ENCODE results near the gene GALNT18. TPM values are rescaled to one million over a fixed set of nuclear protein-coding genes. Genes with fewer than 3 reads are reported as not detected.

GALNT18 gene
- total RNA-seq, 1 experiment from 2014 or later, result 25.3 TPM

GRCh38 chr11:11313902-11314692 is 307.7 kb downstream of the GALNT18 start:
- H3K27me3 ChIP-seq, result no peaks in the 10 kb centered on the region
- H3K4me3 ChIP-seq, result no peak overlapping the region
- no peaks in the 10 kb centered on the region for H3K9me3 ChIP-seq
- H3K36me3 ChIP-seq, result no peaks in the 10 kb centered on the region
- DNase-seq, result no peak

GRCh38 chr11:11313426-11313825 is 308.4 kb downstream of the GALNT18 start:
- DNase-seq, result peak; percentile 88
- Histone ChIP-seq H3K36me3 (no peaks in the 10 kb centered on the region), H3K27me3 (no peaks in the 10 kb centered on the region), H3K9me3 (no peaks in the 10 kb centered on the region), H3K4me3 (no peak overlapping the region)

- Histone ChIP-seq H3K36me3 (no peaks in the 10 kb centered on the region), H3K9me3 (no peaks in the 10 kb centered on the region)
- DNase-seq, result no peak
Observed at GRCh38 chr11:11312738-11313137, 309.1 kb downstream of the GALNT18 start.

GRCh38 chr11:11311169-11311568 is 310.6 kb downstream of the GALNT18 start:
- H3K4me3 ChIP-seq, result no peak overlapping the region
- no peaks in the 10 kb centered on the region for H3K27me3 ChIP-seq
- DNase-seq, result no peak
- no peaks in the 10 kb centered on the region for H3K9me3 ChIP-seq
- no peaks in the 10 kb centered on the region for H3K36me3 ChIP-seq

More at GRCh38 chr11:11312738-11313137, 309.1 kb downstream of the GALNT18 start:
- Histone ChIP-seq H3K27me3 (no peaks in the 10 kb centered on the region), H3K4me3 (no peak overlapping the region)

GRCh38 chr11:11309906-11310305 is 311.9 kb downstream of the GALNT18 start:
- Histone ChIP-seq H3K27me3 (no peaks in the 10 kb centered on the region), H3K36me3 (no peaks in the 10 kb centered on the region), H3K9me3 (no peaks in the 10 kb centered on the region), H3K4me3 (no peak overlapping the region)
- no peak for DNase-seq

DNA sequence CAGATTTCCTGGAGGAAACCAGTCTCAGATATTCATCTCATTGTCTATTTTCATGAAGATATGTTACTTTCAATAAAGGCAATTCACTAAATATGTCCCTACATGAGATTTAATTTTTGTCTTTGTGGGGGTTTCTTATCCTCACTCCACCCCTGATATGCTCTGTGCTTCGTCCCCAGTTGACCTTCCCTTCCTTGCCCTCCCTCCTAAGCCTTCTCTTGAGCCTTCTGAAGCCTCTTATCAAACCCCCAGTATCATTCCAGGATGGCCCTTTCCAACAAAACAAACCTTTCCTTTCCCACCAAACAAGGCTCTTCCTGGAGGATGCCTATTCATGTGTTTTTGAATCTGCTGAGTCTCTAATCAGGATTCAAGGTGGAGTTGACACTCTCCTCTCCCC is 313.6 kb downstream of the GALNT18 start:
- Histone ChIP-seq H3K9me3 (no peaks in the 10 kb centered on the region), H3K36me3 (no peaks in the 10 kb centered on the region), H3K27me3 (no peaks in the 10 kb centered on the region), H3K4me3 (no peak overlapping the region)
- no peak for DNase-seq

DNA sequence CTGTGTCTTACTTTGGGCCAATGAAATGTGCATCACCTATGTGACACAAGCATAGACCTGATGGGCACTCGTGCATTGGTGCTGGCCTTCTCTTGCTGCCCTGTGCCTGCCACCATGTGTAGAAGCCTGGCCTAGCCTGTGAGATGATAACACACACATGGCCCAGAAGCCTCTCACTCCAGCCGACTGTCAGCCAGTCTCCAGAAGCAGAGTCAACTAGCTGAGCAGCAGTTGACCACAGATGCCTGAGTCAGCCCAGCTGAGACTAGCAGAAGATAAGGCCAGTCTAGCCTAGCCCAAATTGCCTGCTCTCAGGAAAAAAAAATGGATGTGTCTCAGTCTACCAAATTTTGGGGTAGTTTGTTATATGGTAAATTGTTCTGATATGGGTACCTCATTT is 314.9 kb downstream of the GALNT18 start:
- Histone ChIP-seq H3K4me3 (no peak overlapping the region), H3K9me3 (no peaks in the 10 kb centered on the region), H3K27me3 (no peaks in the 10 kb centered on the region), H3K36me3 (no peaks in the 10 kb centered on the region)
- no peak for DNase-seq

GRCh38 chr11:11304550-11304949 is 317.3 kb downstream of the GALNT18 start:
- no peak for DNase-seq
- no peaks in the 10 kb centered on the region for H3K36me3 ChIP-seq
- no peaks in the 10 kb centered on the region for H3K27me3 ChIP-seq
- no peaks in the 10 kb centered on the region for H3K9me3 ChIP-seq
- no peak overlapping the region for H3K4me3 ChIP-seq

GRCh38 chr11:11302565-11302964 is 319.2 kb downstream of the GALNT18 start:
- H3K9me3 ChIP-seq, result no peaks in the 10 kb centered on the region
- no peak for DNase-seq
- no peak overlapping the region for H3K4me3 ChIP-seq
- H3K36me3 ChIP-seq, result no peaks in the 10 kb centered on the region
- no peaks in the 10 kb centered on the region for H3K27me3 ChIP-seq

- Histone ChIP-seq H3K4me3 (no peak overlapping the region), H3K9me3 (no peaks in the 10 kb centered on the region), H3K36me3 (no peaks in the 10 kb centered on the region), H3K27me3 (no peaks in the 10 kb centered on the region)
- no peak for DNase-seq
Observed at GRCh38 chr11:11301212-11301611, 320.6 kb downstream of the GALNT18 start.

DNA sequence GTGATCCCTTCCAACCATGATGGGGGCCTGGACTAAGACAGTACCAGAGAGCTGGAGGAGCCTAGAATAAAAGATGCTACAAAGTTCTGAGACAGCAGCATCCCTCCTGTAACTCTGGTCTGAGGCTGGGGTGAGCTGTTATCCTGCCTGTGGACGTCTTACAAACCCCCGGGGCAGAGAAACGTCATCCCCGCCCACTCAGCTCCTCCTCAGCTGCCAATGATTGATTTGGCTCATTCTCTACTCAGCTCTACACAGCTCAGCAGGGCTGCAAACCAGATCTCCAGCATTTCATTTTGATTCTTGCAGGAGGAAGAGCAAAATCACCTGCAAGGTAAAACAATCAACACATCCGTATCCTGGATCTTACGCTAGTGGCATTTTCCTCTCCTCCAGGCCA is 324.2 kb downstream of the GALNT18 start:
- peak; percentile 42 for DNase-seq
- Histone ChIP-seq H3K4me3 (no peak overlapping the region), H3K9me3 (no peaks in the 10 kb centered on the region), H3K36me3 (no peaks in the 10 kb centered on the region), H3K27me3 (no peaks in the 10 kb centered on the region)

GRCh38 chr11:11296434-11296833 is 325.4 kb downstream of the GALNT18 start:
- Histone ChIP-seq H3K9me3 (no peaks in the 10 kb centered on the region), H3K27me3 (no peaks in the 10 kb centered on the region), H3K36me3 (no peaks in the 10 kb centered on the region), H3K4me3 (no peak overlapping the region)
- DNase-seq, result no peak

DNA sequence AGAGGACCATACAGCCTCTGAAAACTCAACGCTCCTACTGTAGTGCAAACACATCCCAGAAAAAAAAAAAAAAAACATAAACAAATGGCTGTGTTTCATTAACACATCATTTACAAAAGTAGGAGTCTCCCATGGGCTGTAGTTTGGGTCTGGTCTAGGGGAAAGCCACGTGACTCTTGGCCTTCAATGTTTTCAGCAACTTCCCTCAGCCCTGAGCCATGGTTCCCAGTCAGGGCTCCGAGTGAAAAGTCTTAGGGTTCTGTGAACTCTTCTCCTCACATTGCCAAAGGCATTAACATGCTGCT is 327.3 kb downstream of the GALNT18 start:
- no peaks in the 10 kb centered on the region for H3K27me3 ChIP-seq
- H3K4me3 ChIP-seq, result no peak overlapping the region
- no peaks in the 10 kb centered on the region for H3K9me3 ChIP-seq
- DNase-seq, result no peak
- H3K36me3 ChIP-seq, result no peaks in the 10 kb centered on the region

DNA sequence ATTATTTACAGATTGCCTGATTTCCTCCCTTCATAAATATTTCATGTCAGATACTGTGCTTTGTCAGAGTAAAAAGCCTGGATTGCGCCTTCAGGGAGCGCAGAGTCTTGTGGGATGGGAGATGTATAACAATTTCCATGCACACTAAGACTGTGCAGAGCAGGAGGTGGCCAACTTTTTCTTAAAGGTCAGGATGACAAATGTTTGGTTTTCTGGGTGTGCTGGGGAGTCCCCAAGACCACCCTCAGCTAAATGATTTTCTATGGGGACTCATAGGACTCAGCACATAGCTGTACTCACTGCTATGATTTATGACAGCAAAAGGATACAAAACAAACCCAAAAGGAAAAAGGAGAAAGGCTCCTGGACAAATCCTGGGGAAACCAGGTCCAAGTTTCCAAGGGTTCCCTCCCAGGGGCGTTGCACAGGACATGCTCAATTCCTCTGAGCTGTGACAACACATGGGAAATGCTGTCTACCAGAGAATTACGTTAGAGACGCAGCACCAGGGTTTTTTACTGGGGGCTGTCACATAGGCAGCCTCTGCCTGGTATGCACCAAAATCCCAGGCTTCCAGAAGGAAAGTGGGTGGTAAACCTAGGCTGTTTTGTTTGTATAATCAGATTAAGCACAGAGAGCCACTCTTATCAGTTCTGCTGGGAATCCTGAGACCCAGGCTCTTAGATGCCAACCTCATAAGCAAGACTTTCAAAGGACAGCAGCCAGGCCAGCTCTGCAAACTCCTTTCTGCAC is 327.8 kb downstream of the GALNT18 start:
- Histone ChIP-seq H3K27me3 (no peaks in the 10 kb centered on the region), H3K36me3 (no peaks in the 10 kb centered on the region), H3K9me3 (no peaks in the 10 kb centered on the region), H3K4me3 (no peak overlapping the region)
- DNase-seq, result no peak

- Histone ChIP-seq H3K9me3 (no peaks in the 10 kb centered on the region), H3K36me3 (no peaks in the 10 kb centered on the region), H3K4me3 (no peak overlapping the region), H3K27me3 (no peaks in the 10 kb centered on the region)
- no peak for DNase-seq
Observed at GRCh38 chr11:11292839-11293238, 329.0 kb downstream of the GALNT18 start.

GRCh38 chr11:11291041-11292015 is 330.5 kb downstream of the GALNT18 start:
- H3K9me3 ChIP-seq, result no peaks in the 10 kb centered on the region
- no peaks in the 10 kb centered on the region for H3K27me3 ChIP-seq

DNA sequence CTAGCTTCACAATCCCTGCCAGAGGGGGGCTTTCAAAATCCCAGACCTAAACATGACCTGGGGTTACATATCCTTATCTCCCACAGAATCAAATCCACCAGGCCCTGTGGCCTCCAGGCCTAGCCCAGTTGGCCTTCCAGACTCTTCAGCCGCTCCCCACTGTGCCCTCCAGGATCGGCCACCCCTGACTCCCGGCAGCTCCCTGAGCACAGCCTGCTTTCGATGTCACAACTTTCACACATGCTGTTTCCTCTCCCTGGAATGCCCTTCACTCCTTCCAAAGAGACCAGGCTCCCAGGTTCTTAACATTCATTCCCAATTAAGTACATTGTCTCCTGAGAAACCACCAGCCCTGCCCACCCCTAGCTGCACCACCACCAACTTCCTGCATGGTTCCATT is 331.5 kb downstream of the GALNT18 start:
- H3K36me3 ChIP-seq, result no peaks in the 10 kb centered on the region

More at GRCh38 chr11:11291041-11292015, 330.5 kb downstream of the GALNT18 start:
- DNase-seq, result no peak
- no peaks in the 10 kb centered on the region for H3K36me3 ChIP-seq
- no peak overlapping the region for H3K4me3 ChIP-seq

More for the DNA sequence above, 331.5 kb downstream of the GALNT18 start:
- Histone ChIP-seq H3K9me3 (no peaks in the 10 kb centered on the region), H3K27me3 (no peaks in the 10 kb centered on the region), H3K4me3 (no peak overlapping the region)
- DNase-seq, result no peak

Data from MG63 (cell line).